Measurements from ENCODE around the gene NFILZ.

DNA sequence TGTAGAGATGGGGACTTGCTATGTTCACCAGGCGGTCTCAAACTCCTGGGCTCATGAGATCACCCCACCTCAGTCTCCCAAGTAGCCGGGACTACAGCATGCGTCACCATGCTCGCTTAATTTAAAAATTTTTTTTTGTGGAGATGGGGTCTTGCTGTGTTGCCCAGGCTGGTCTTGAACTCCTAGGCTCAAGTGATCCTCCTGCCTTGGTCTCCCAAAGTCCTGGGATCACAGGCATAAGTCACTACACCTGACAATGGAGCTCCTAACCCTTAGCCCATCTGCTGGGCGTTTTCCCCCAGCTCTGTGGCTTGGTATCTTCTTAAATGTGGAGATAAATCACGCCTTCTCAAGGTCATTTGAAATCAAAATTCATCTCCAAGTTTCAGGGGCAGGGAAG lies 13.6 kb upstream of the NFILZ start:
- TF ChIP-seq, protein P1, sequence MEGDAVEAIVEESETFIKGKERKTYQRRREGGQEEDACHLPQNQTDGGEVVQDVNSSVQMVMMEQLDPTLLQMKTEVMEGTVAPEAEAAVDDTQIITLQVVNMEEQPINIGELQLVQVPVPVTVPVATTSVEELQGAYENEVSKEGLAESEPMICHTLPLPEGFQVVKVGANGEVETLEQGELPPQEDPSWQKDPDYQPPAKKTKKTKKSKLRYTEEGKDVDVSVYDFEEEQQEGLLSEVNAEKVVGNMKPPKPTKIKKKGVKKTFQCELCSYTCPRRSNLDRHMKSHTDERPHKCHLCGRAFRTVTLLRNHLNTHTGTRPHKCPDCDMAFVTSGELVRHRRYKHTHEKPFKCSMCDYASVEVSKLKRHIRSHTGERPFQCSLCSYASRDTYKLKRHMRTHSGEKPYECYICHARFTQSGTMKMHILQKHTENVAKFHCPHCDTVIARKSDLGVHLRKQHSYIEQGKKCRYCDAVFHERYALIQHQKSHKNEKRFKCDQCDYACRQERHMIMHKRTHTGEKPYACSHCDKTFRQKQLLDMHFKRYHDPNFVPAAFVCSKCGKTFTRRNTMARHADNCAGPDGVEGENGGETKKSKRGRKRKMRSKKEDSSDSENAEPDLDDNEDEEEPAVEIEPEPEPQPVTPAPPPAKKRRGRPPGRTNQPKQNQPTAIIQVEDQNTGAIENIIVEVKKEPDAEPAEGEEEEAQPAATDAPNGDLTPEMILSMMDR (conservative IDR thresholded peaks at IDR 0.05 in 1 of 2, IDR thresholded peaks at IDR 0.05 in 1 of 2; ENCODE audit: low read depth in 1 of 2, low read length in 2 of 2): no peak
- no peak for TF ChIP-seq EZH2 (IDR thresholded peaks at IDR 0.05; ENCODE audit: low read length, missing control alignments)
